ENCODE data around the gene TAF15.

DNA sequence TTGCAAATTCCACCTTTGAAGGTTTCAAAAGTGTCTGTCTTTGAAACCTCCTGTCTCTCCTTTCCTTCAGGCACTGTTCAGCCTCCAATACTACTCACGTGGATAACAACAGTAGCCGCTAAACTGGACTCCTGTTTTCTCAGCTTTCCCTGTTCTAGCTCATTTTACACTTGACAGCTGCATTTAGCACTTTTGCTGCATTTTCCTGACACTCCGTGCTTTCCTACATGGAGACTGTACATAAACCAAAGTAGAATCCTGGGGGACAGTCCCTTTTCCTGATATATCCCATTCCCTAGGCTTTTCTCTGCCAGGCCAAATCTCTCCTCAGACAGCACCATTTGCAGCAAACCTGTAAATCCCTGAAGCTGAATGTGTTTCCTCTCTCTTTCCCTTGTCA is 67.2 kb downstream of the TAF15 start:
- TF ChIP-seq CTCF (IDR thresholded peaks at IDR 0.05): no peak
- TF ChIP-seq POLR2A (IDR thresholded peaks at IDR 0.05): no peak
